Breast epithelium (tissue), 3 donors: ENCODE measurements around the gene INTS15.

ENCODE experiments used
- CTCF ChIP-seq, 3 donors: fragments of 450-650 bp; IDR thresholded peaks; one replicate each; pipeline ENCODE4 v1.5.1; 2016 to 2017; ENCODE audit warnings: antibody characterized with exemption in 3 of 3, mild to moderate bottlenecking in 3 of 3, moderate library complexity in 3 of 3
- POLR2A ChIP-seq: fragments of 450-650 bp; IDR thresholded peaks from one replicate; pipeline ENCODE4 v1.6.1; 2016; ENCODE audit warnings: antibody characterized with exemption, mild to moderate bottlenecking, moderate library complexity

DNA sequence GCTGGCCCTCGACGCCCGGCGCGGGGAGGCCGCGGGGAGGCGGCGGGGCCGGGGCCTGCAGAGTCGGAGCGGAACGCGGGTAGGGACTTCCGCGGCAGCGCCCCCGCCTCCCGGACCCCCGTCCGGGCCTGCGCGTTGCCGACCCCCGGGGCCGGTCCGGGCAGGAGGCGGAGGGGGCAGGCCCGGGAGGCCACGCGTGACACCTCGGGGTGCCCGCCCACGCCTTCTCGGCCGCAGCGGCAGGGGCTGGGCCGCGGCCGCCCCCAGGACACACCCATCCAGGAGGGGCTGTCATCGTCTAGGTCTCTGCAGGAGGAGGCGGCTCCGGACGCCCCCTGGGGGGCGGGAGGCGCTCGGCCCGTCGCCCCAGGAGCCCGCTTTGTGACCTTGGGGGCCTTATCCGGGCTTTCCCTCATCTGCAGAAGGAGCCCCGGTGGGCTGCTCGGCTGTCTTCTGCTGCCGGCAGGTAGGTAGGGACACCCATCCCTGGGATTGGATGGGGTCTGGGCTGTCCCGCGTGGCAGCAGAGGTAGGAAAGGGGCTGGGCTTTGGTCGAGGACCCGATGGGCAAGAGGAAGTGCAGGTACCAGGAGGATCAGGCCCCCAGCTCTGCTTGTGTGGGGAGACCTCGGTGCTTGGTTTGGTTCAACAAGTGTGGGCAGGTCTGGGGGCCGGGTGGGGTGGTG lies 47.9 kb downstream of the INTS15 start:
- TF ChIP-seq POLR2A = no peak
- TF ChIP-seq CTCF (IDR thresholded peaks at IDR 0.05) = no peak
